HG02885 (cell line): ENCODE results near the gene UNC13D.

ENCODE experiments used
- ATAC-seq: cut with Tn5 transposase; IDR thresholded peaks from one replicate; pipeline ENCODE4 v1.9.1; 2021; ENCODE audit warnings: mild to moderate bottlenecking; ENCODE audit not compliant: unreplicated experiment, poor library complexity

UNC13D gene

GRCh38 chr17:75836605-75837004, 7.6 kb downstream of the UNC13D start:
- no peak for ATAC-seq

- no peak for ATAC-seq
Observed at GRCh38 chr17:75835654-75835987, 8.6 kb downstream of the UNC13D start.

- no peak for ATAC-seq
Observed at GRCh38 chr17:75834928-75835653, 9.1 kb downstream of the UNC13D start.

- ATAC-seq = no peak
Observed at GRCh38 chr17:75834279-75834920, 9.8 kb downstream of the UNC13D start.

GRCh38 chr17:75832652-75833400, 11.4 kb downstream of the UNC13D start:
- no peak for ATAC-seq

GRCh38 chr17:75832164-75832651, 12.0 kb downstream of the UNC13D start:
- no peak for ATAC-seq

GRCh38 chr17:75831032-75831571, 13.1 kb downstream of the UNC13D start:
- ATAC-seq = no peak

- ATAC-seq = no peak
Observed at GRCh38 chr17:75830164-75831031, 13.8 kb downstream of the UNC13D start.

- ATAC-seq = no peak
Observed at GRCh38 chr17:75829747-75830146, 14.5 kb downstream of the UNC13D start.

- ATAC-seq = no peak
Observed at GRCh38 chr17:75828741-75829140, 15.5 kb downstream of the UNC13D start.

- no peak for ATAC-seq
Observed at GRCh38 chr17:75828076-75828400, 16.2 kb downstream of the UNC13D start.

GRCh38 chr17:75827308-75828075, 16.7 kb downstream of the UNC13D start:
- ATAC-seq = no peak

GRCh38 chr17:75826561-75827307, 17.5 kb downstream of the UNC13D start:
- no peak for ATAC-seq

- no peak for ATAC-seq
Observed at GRCh38 chr17:75825748-75826370, 18.3 kb downstream of the UNC13D start.

GRCh38 chr17:75825149-75825552, 19.1 kb downstream of the UNC13D start:
- no peak for ATAC-seq

- no peak for ATAC-seq
Observed at GRCh38 chr17:75824666-75825065, 19.5 kb downstream of the UNC13D start.

GRCh38 chr17:75824050-75824552, 20.1 kb downstream of the UNC13D start:
- no peak for ATAC-seq
